SK-MEL-5 (cell line): Measurements from ENCODE around the gene IL13. TPM values are rescaled to one million over a fixed set of nuclear protein-coding genes. Genes with fewer than 3 reads are reported as not detected.

Experiments
- DNase-seq: peaks from one replicate; pipeline ENCODE4 v3.0.0-alpha.2; 2016; ENCODE audit warnings: low read depth, low spot score
- in situ Hi-C: cut with HindIII; loops from 2 replicates; pipeline ENCODE4 v1.10.0; 2016; ENCODE audit warnings: low sequenced_read_pairs, high pct_unique_total_duplicates, low pct_unique_long_range_greater_than_20kb
- total RNA-seq: library from RNA; depleted of rRNA; stranded (reverse); fragments of >200 nt; shearing (Covaris generic); gene quantifications from 2 replicates; pipeline ENCODE4 v1.2.3, GENCODE V29; 2014

Gene IL13
- total RNA-seq, 1 experiment from 2014 or later, result not detected

DNA sequence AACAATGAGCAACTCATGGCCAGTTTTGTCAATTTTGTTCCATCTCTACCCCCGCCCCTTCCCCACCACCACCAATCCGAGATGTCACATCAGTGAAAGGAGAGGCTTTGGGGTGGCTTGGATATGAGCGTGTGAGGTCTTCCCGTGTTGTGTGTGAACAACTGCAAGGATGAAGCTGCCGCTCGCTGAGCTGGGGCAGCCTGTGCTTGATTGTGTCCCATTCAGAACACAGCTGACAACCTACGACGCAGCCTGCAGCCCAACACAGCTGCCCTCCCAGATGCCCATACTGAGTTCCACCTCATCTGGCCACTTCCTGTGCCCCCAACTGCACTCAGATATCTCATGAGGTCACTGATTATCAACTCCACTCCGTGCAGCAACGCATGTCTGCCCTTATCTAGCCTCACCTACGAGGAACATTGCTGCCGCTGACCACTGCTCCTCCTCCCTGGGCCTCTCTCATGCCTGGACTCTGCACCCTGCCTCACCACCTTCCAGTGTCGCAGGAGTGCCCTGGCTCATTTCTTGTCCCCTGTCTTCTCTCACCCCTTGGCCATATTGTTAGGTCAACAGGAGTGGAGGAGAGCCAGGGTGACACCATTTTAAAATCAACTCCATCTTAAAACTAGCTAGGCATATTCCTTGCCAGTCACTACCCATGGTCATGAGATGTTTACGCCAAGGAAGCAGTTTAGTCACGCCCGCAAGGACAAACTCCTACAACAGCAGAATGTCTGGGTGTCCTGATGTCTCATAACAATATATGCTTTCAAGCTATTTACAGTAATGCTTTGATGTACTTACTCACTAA, 8.5 kb downstream of the IL13 start:
- no peak for DNase-seq
- in situ Hi-C loops, result no loop called here

DNA sequence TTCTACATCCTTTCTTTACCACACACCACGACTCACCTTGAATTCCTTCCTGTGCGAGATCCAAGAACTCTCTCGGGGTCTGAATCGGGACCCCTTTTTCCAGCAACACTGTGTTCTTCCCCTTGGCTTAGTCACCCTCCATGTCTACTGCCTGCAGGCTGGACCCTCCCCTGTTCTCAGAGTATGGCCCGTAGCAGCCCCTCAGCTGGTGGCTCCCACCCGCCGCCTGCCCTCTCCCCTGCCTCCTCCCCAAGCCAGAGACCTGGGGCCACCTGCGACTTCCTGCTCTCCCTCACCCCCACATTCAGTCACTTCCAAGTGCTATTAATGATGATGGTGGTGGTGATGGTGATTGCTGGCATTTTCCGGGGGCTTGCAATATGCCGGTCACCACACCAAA, 9.3 kb downstream of the IL13 start:
- in situ Hi-C loops, result no loop called here

DNA sequence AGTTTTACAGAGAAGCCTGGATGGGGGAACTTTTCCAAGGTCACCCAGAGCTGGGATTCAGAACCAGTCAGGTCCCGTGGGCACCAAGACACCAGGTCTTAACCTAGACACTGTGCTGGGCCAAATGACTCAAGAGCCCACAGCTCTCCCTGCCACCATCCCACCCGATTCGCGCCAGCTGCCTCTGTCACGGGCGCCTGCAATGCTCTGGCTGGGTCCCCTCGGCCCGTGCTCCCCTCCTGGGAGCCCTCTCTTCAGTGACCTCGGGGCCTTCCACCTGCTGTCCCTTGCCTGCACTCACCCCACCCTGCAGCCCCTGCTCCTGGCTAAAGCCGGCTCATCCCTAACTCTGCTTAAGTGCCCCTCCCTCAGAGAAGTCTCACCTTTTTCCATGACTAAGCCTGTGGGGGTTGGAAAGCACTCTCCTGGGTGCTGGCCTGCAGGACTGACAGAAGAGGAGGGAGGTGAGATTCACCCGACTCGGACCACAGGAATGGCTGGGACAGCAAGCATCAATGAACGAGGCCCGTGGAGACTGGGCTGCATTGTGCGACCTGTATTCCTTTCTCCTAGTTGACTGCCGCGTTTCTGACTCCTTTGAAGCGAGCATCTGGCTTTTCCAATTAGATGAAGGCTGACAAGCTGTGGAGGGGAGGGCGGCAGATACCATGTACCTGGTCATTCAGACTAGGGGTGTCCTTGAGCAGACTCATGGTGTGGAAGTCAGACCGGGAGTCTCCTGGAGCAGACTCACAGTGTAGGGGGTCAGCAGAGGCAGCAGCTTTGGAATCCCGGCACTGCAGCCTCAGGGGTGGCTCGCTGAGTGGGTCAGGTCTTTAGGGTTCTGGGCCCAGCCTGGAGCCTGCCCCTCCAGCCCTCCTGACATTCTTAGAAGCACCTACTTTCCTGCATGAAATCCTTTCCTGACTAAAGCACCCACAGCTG, 10.1 kb downstream of the IL13 start:
- in situ Hi-C loops, result no loop called here
- DNase-seq, result no peak

More for the DNA sequence above, 9.3 kb downstream of the IL13 start:
- DNase-seq, result no peak

DNA sequence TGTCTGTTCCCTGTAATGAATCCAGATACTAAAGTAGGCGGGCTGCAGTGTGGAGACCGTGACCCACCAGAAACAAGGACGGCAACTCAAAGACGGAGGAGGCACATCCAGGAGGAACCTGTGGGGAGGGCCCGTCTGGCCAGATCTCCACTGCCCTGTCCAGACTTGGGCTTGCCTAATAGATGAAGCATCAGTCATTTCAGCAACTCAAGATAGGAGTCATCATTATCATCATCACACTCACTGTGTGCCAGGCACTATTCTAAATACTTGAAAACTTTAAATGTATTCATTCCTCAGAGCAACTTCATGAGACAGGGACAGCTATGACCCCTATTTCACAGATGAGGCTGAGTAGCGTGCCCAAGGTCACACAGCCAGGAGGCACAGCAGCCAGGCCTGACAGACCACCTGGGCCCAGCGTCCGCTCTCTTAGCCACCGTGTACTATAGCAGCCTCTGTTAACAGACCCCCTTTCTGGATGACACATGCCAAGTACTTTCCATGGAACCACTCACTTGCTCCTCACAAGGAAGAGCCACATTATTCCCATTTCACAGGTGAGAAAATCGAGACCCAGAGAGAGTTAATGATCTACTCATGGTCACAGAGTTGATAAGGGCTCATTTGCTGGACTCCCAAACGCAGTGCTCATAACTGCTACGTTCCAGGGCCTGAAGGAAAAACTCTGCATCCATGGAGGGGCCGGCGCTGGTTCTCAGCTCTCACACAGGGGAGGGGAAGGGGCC, 10.9 kb downstream of the IL13 start:
- no peak for DNase-seq
- in situ Hi-C loops, result no loop called here

DNA sequence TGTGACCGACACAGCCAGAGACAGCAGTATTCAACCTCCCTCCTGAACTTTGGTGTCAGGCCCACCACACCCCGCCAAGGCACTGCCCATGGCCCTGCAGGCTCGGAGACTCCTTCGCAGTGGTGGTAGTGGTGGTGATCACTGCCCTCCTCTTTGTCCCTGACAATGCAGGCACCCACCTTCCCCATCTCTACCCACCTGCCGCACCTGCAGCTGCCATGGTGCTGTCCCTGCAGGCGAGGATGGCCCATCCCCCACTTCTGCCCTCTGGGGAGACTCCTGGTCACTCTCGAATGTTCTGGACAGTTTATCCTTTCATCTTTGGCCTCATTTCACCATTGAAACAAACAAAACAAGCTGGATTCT, 11.5 kb downstream of the IL13 start:
- DNase-seq, result no peak
- in situ Hi-C loops, result no loop called here

DNA sequence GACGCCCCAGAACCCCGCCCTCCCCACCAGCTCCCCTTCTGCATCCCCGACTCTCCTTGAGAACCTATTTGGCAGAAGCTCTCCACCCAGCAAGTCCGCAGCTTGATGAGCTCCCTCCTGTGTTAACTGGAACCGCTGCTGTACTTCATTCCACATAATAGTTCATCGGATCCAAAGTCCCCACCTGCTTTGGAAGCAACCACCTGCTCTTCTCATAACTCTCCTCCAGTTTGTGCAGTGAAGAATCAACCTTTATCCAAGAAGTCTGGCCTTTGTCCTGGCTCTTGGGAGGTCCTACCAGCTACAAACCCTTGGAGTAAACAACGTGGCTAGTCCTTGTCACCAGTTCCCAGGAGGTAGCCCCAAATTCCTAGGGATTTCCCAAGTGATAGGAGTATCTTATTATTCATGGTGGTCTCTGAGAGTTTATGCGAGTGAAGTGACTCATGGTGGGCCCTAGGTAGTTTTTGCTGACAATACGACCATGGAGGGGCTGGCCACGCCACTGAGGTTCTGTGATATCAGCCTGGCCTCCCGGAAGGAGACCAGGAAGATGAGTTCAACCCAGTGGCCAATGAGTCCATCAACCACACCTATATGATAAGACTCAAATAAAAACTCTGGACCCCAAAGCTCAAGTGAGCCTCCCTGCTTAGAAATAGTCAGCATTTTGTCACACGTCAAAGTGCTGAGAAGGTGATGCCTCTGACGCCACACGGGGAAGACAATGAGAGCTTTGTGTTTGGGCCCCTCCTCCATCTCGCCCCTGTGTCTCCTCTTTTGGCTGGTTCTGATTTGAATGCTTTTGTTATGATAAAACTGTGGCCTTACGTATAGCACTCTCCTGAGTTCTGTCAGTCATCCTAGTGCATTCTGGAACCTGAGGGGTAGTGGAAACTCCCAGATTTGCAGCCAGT, 12.3 kb downstream of the IL13 start:
- DNase-seq, result peak; percentile 34
- in situ Hi-C loops, result no loop called here

DNA sequence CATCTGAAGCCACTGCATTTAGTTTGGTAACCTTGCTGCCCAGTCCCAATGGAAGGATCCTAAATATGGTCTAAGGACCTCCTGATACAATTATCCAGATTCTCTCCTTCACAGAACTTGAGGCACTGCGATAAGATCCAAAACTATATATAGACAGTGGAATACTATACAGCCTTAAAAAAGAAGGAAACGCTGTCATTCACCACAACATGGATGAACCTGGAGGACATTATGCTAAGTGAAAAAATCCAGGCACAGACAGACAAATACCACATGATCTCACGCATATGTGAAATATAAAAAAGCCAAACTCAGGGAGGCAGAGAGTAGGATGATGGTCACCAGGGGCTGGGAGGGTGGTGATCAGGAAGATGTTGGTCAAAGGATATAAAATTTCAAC, 13.0 kb downstream of the IL13 start:
- no peak for DNase-seq
- in situ Hi-C loops, result no loop called here

DNA sequence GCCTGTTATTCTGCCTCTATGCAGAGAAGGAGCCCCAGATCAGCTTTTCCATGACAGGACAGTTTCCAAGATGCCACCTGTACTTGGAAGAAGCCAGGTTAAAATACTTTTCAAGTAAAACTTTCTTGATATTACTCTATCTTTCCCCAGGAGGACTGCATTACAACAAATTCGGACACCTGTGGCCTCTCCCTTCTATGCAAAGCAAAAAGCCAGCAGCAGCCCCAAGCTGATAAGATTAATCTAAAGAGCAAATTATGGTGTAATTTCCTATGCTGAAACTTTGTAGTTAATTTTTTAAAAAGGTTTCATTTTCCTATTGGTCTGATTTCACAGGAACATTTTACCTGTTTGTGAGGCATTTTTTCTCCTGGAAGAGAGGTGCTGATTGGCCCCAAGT, 15.5 kb downstream of the IL13 start:
- in situ Hi-C loops, result no loop called here

DNA sequence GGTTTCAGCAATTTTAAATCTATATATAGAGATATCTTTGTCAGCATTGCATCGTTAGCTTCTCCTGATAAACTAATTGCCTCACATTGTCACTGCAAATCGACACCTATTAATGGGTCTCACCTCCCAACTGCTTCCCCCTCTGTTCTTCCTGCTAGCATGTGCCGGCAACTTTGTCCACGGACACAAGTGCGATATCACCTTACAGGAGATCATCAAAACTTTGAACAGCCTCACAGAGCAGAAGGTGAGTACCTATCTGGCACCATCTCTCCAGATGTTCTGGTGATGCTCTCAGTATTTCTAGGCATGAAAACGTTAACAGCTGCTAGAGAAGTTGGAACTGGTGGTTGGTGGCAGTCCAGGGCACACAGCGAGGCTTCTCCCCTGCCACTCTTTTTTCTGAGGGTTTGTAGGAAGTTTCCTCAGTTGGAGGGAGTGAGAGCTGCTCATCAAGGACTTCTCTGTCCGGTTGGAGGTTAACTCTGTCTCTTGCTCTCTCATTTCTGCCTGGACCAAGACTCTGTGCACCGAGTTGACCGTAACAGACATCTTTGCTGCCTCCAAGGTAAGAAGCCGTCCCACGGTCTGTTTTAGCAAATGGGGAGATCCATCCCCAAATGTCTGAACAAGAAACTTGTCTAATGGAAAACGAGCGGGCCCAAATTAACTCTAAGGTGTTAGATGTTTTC, 16.1 kb downstream of the IL13 start, which contains the start of gene IL4:
Gene IL4 (plus strand): TSS at position 51 of the 692 bp plus-strand sequence. CDS start 62 bp downstream, at position 113.
- in situ Hi-C loops, result no loop called here
- DNase-seq, result no peak

More for the DNA sequence above, 15.5 kb downstream of the IL13 start:
- no peak for DNase-seq

DNA sequence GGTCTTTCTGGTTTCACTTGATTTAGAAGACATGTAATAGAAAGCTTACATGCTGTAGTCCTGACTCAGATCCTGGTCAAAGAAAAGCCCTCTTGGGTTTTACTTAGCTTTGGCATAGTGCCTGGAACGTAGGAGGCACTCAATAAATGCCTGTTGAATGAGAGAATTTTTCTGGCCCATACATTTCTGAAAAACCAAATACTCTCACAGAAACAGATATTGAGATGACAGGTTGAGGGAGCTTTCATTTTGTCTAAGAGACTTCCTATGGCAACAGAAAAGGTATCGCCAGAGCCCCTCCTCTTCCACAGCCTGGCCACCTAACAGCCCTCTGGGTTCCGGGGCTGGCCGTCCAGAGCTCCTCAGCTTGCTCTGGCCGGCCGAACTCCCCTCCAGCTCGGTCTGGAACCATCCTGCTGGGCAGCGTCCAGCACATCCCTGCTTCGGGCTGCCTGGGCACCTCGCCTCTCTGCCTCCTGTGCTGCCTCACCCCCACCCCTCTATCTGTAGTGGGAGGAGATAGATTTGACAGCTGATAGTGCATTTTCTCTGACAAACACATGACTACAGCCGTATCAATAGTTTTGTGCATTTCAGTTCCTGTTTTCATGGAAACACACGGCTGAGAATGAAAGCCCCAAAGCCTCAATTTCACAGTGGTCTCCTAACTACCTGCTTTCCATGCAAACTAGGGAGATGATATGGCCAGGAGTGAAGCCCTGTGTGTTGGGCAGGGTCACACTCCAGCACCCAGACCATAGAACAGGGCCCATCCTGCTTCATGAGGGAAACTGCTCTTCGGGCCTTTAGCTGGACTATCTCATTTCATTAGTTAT, 16.9 kb downstream of the IL13 start:
- no peak for DNase-seq

DNA sequence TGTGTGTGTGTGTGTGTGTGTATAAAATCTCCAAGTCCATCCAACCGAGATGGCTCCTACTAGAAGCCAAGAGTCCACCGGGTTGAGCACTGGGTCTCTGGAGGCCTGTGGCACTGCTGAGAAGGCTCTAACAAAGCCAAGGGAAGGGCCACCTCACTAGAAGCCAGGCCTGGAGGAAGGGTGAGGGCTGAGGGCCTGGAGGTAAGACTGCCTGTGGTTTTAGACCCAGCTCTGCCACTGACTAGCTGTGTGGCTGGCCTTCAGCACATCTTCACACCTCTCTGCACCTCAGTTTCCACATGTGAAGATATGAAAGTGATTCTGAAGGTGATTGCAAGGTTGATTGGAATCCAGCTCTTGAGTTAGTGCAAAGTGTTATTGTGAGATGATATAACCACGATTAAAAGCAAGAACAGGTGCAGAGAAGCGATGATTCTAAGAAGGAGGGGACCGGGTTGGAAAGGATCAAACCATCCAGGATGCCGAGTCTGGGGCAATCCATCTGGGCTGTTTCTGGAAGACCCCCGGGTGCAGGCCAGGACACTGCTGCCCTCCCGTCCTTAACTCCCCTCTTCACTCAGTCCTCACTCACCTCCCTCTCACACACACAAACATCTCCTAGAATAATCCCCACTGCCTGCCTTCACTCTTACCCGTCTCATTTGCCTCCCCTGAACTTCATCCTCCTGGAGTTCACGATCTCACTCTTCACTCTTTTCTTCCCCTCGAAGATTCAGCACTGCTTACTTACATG, 18.1 kb downstream of the IL13 start:
- in situ Hi-C loops, result no loop called here
- no peak for DNase-seq

More for the DNA sequence above, 16.9 kb downstream of the IL13 start:
- in situ Hi-C loops, result no loop called here

DNA sequence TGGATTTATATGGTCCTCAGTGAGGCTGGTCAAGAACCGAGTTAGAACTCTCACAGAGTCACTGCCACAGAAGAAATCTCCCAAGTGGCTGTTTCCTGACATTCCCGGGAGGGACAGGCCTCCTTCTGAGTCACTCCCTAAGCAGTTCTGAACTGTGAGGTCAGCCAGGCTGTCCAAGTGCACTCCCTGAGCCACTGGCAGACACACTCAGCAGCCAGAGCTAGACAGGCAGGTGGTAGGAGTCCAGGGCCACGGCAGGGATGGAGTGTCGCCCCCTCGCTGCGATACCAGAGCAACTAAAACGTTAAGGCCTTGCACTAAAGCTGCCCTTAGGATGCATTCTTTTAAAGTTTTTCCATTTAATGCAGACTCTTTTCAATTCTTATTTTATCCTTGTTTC, 19.2 kb downstream of the IL13 start:
- peak; percentile 24 for DNase-seq
- in situ Hi-C loops, result no loop called here

DNA sequence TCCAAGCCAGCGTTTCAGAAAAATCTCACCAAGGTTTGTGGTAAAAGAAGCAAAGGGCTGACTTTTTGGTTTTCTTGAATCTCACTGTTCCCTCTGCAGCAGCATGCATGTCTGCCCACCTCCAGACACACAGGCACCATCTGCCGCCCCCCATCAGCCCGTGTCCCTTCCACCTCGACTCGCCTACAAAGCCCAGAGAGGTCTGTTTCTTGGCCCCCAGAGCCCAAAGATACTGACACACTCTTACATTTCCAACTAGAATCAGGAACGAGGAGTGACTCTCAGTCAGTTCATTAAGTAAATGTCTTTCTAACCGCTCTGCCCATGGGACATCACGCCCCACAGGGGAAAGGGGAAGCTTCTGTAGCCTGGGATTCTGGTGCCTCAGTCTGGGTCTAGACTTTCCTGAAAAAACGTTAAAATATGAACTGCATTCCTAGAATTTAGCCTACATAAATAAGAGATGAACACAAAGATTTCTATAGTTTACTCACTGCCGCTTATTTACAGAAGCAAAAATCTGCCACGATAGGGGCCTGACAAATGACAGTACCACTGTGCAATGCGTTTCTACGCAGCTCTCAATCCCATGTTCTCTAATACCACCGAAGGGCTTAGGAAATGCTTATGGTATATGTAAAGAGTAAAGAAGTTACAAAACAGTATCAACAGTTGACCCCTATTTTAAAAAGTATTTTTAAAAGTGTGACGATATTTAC, 19.9 kb downstream of the IL13 start:
- no peak for DNase-seq
- in situ Hi-C loops, result no loop called here

DNA sequence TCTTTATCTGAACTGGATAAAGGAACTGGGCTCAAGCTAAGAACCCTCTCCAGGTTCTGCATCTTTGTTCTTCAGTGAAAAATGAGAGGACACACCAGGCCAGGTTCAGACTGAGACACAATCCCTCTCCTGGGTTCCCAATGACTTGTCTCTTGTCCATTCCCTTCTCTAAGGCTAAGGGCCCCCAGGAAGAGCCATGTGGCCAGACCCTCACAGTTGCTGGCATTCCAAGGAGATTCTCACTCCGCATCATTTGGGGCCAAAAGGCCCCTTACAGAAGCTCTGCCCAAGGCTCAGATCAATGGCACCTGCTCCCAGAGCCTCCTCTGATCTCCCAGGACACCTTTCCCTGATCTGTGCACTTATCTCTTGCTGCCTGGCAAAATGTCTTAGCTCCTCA, 20.8 kb downstream of the IL13 start:
- in situ Hi-C loops, result no loop called here
- DNase-seq, result no peak
